Peyer's patch (tissue), 4 donors: Measurements from ENCODE around the gene RGS17.

ENCODE experiments used
- CTCF ChIP-seq, 6 experiments: fragments of 450-650 bp in 4 of 6; fragments of 200-600 bp in 2 of 6; sonication (generic) in 1 of 6; IDR thresholded peaks; one replicate each; pipeline ENCODE4 v1.5.1; 2017 to 2019; ENCODE audit warnings: antibody characterized with exemption in 6 of 6, mild to moderate bottlenecking in 3 of 6, moderate library complexity in 1 of 6
- POLR2A ChIP-seq, 2 donors: fragments of 450-650 bp; IDR thresholded peaks; one replicate each; pipeline ENCODE4 v1.5.1; 2017; ENCODE audit warnings: antibody characterized with exemption in 2 of 2, mild to moderate bottlenecking in 2 of 2, moderate library complexity in 2 of 2

GRCh38 chr6:153012856-153013255 lies 118.2 kb downstream of the RGS17 start:
- TF ChIP-seq CTCF (IDR thresholded peaks at IDR 0.05) (no peak), POLR2A (IDR thresholded peaks at IDR 0.05) (no peak)
